ENCODE results near the gene KRTAP10-11. TPM values are rescaled to one million over a fixed set of nuclear protein-coding genes. Genes with fewer than 3 reads are reported as not detected.

Gene KRTAP10-11
- total and polyA plus RNA-seq, 2 of the 8 experiments (the other 6 are each of a cell fraction or from before 2014, with no cell fraction given), result not detected

- TF ChIP-seq ASH2L (IDR thresholded peaks at IDR 0.05; ENCODE audit: low read length), result no peak
- TF ChIP-seq SUZ12 (IDR thresholded peaks at IDR 0.05; ENCODE audit: low read length), result no peak
Observed at GRCh38 chr21:44612029-44612486, 34.2 kb upstream of the KRTAP10-11 start, which contains the start of gene KRTAP10-8 (continued).
